DND-41 (cell line): ENCODE data around the gene ZBED6.
"Not testable (repeated sequence)": the region's sequence is repeated elsewhere in the genome, so short reads cannot be mapped to it uniquely, and the experiment has no call there.

Source experiments
- ATAC-seq: fragments of 200-7000 bp; cut with Tn5 transposase; 3 replicates; pipeline ENCODE4 v1.9.1; 2021; ENCODE audit warnings: low read depth; ENCODE audit not compliant: insufficient read depth
- DNase-seq: peaks from one replicate; pipeline ENCODE4 v3.0.0-alpha.2; 2020
- H2AFZ ChIP-seq: 2 replicates; pipeline ENCODE4 v1.6.0; 2012; ENCODE audit warnings: low read depth, low read length
- H3K27ac ChIP-seq: 2 replicates; pipeline ENCODE4 v1.5.1; 2012; ENCODE audit warnings: low read length, inconsistent platforms
- H3K27me3 ChIP-seq: fragments of 200-600 bp; sonication (generic); 2 replicates; pipeline ENCODE4 v1.6.0; 2012; ENCODE audit warnings: low read length, mild to moderate bottlenecking, inconsistent platforms; ENCODE audit not compliant: insufficient read depth, poor library complexity
- H3K36me3 ChIP-seq: 2 replicates; pipeline ENCODE4 v1.5.1; 2012; ENCODE audit warnings: low read length, inconsistent platforms; ENCODE audit not compliant: insufficient read depth
- H3K4me1 ChIP-seq: 2 replicates; pipeline ENCODE4 v1.5.1; 2012; ENCODE audit warnings: mild to moderate bottlenecking, low read length; ENCODE audit not compliant: insufficient read depth
- H3K4me2 ChIP-seq: 2 replicates; pipeline ENCODE4 v1.6.0; 2012; ENCODE audit warnings: mild to moderate bottlenecking, moderate library complexity, low read length, inconsistent platforms; ENCODE audit not compliant: insufficient read depth
- H3K4me3 ChIP-seq, 2 experiments: fragments of 200-600 bp in 1 of 2; shearing (Covaris generic) in 1 of 2; 2 replicates each; pipeline ENCODE4 v1.5.1; 2012 to 2016; ENCODE audit warnings: inconsistent platforms in 2 of 2, low read length in 2 of 2, mild to moderate bottlenecking in 2 of 2, low read depth in 1 of 2, moderate library complexity in 1 of 2
- H3K79me2 ChIP-seq: 2 replicates; pipeline ENCODE4 v1.6.0; 2012; ENCODE audit warnings: low read length, inconsistent platforms; ENCODE audit not compliant: insufficient read depth
- H3K9ac ChIP-seq: 2 replicates; pipeline ENCODE4 v1.6.0; 2012; ENCODE audit warnings: low read depth, mild to moderate bottlenecking, inconsistent platforms, low read length, moderate library complexity
- H3K9me3 ChIP-seq: 2 replicates; pipeline ENCODE4 v1.5.1; 2012; ENCODE audit warnings: low read length, moderate library complexity, mild to moderate bottlenecking, inconsistent platforms; ENCODE audit not compliant: insufficient read depth, severe bottlenecking
- H4K20me1 ChIP-seq: 2 replicates; pipeline ENCODE4 v1.6.0; 2012; ENCODE audit warnings: low read length; ENCODE audit not compliant: insufficient read depth
- EZH2 ChIP-seq: IDR thresholded peaks from 3 replicates; pipeline ENCODE4 v1.6.1; 2012; ENCODE audit warnings: borderline replicate concordance, low read depth, mild to moderate bottlenecking, moderate library complexity, low read length, inconsistent platforms; ENCODE audit not compliant: severe bottlenecking
- TF ChIP-seq, protein P1 (sequence below): IDR thresholded peaks from 2 replicates; pipeline ENCODE4 v1.5.1; 2012; ENCODE audit warnings: borderline replicate concordance, low read length, moderate library complexity, mild to moderate bottlenecking; ENCODE audit not compliant: poor library complexity, severe bottlenecking; ENCODE audit errors: extremely low read depth

The ZBED6 gene

DNA sequence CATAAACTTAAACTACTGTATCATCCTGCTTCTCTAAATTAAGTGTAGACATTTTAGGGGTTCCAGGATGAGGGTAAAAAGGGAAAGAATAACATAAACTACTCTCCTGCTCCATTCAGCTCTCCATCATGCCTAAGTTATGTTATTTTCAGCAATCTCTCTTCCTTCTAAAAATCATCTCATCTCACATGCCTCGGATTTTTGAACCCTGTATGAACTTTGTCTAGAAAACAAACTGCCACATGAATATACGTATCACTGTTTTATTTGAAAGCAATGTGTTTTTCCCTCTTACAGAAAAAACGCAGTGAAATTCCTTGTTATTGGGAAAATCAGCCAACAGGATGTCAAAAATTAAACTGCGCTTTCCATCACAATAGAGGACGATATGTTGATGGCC is 32.6 kb downstream of the ZBED6 start:
- Histone ChIP-seq H3K27ac (no peak overlapping the region), H3K9me3 (no peaks in the 10 kb centered on the region), H3K27me3 (no peaks in the 10 kb centered on the region), H3K4me3 (no peak overlapping the region), H3K4me1 (no peaks in the 10 kb centered on the region), H3K79me2 (peaks cover 38% of the 10 kb centered on the region), H3K36me3 (peaks cover 90% of the 10 kb centered on the region), H2AFZ (no peak overlapping the region), H4K20me1 (peaks cover 17% of the 10 kb centered on the region), H3K9ac (no peak overlapping the region), H3K4me2 (no peak overlapping the region)
- TF ChIP-seq, protein P1, sequence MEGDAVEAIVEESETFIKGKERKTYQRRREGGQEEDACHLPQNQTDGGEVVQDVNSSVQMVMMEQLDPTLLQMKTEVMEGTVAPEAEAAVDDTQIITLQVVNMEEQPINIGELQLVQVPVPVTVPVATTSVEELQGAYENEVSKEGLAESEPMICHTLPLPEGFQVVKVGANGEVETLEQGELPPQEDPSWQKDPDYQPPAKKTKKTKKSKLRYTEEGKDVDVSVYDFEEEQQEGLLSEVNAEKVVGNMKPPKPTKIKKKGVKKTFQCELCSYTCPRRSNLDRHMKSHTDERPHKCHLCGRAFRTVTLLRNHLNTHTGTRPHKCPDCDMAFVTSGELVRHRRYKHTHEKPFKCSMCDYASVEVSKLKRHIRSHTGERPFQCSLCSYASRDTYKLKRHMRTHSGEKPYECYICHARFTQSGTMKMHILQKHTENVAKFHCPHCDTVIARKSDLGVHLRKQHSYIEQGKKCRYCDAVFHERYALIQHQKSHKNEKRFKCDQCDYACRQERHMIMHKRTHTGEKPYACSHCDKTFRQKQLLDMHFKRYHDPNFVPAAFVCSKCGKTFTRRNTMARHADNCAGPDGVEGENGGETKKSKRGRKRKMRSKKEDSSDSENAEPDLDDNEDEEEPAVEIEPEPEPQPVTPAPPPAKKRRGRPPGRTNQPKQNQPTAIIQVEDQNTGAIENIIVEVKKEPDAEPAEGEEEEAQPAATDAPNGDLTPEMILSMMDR = no peak
- no peak for TF ChIP-seq EZH2
- ATAC-seq (no peak), DNase-seq (no peak)

GRCh38 chr1:203828503-203828902 is 33.1 kb downstream of the ZBED6 start:
- no peak overlapping the region for H3K9ac ChIP-seq
- TF ChIP-seq, protein P1 = no peak
- TF ChIP-seq EZH2 = no peak
- no peaks in the 10 kb centered on the region for H3K4me1 ChIP-seq
- H3K4me2 ChIP-seq = no peak overlapping the region
- H2AFZ ChIP-seq = no peak overlapping the region
- H3K4me3 ChIP-seq = no peak overlapping the region
- H4K20me1 ChIP-seq = peaks cover 12% of the 10 kb centered on the region
- DNase-seq (no peak), ATAC-seq (no peak)
- peaks cover 33% of the 10 kb centered on the region for H3K79me2 ChIP-seq
- peaks cover 89% of the 10 kb centered on the region for H3K36me3 ChIP-seq
- no peaks in the 10 kb centered on the region for H3K27me3 ChIP-seq
- no peak overlapping the region for H3K27ac ChIP-seq
- H3K9me3 ChIP-seq = no peaks in the 10 kb centered on the region

- not testable (repeated sequence) for H3K4me2 ChIP-seq, H2AFZ ChIP-seq, H3K4me1 ChIP-seq, H3K27me3 ChIP-seq, H3K9ac ChIP-seq, H3K27ac ChIP-seq, ATAC-seq, H3K9me3 ChIP-seq, DNase-seq, H3K4me3 ChIP-seq
- Histone ChIP-seq H3K36me3 (peaks cover 91% of the 10 kb centered on the region), H3K79me2 (peaks cover 26% of the 10 kb centered on the region), H4K20me1 (peaks cover 10% of the 10 kb centered on the region)
Measured at GRCh38 chr1:203829247-203829646, 33.8 kb downstream of the ZBED6 start.

GRCh38 chr1:203835476-203835875 is 40.1 kb downstream of the ZBED6 start:
- no peak overlapping the region for H3K4me3 ChIP-seq
- no peak overlapping the region for H3K4me2 ChIP-seq
- peaks cover 99% of the 10 kb centered on the region for H3K36me3 ChIP-seq
- H3K9me3 ChIP-seq = no peaks in the 10 kb centered on the region
- no peak overlapping the region for H3K9ac ChIP-seq
- ATAC-seq (no peak), DNase-seq (no peak)
- TF ChIP-seq EZH2 = no peak
- TF ChIP-seq, protein P1 = no peak
- H3K27me3 ChIP-seq = no peaks in the 10 kb centered on the region
- no peaks in the 10 kb centered on the region for H4K20me1 ChIP-seq
- no peak overlapping the region for H3K27ac ChIP-seq
- H2AFZ ChIP-seq = no peak overlapping the region
- 0 out of 2 replicates have a peak, but pooled peaks cover 2% of the 10 kb centered on the region for H3K79me2 ChIP-seq
- H3K4me1 ChIP-seq = no peaks in the 10 kb centered on the region
